SHP77 (cell line): ENCODE measurements around the gene UNC5A.
"Not testable (repeated sequence)": the region's sequence is repeated elsewhere in the genome, so short reads cannot be mapped to it uniquely, and the experiment has no call there.

Experiments used
- DNase-seq, 2 experiments: peaks; one replicate each; lab custom pipeline; 2025; lab: John Stamatoyannopoulos, UW

Gene UNC5A

DNA sequence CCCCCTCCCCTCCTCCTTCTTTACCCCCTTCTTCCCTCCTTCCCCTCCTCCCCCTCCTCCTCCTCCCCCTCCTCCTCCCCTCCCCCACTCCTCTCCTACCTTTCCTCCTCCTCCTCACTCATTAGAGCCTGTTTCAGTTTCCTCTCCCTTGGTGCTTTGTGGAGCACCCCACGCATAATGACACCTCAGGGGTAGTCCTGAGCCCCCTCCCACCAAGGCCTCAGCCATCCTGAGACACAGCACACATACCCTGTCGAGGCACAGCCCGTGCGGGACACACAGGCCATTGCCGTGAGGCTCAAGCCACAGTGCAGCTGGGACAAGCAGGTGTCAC, 53.4 kb downstream of the UNC5A start:
- DNase-seq = no peak

DNA sequence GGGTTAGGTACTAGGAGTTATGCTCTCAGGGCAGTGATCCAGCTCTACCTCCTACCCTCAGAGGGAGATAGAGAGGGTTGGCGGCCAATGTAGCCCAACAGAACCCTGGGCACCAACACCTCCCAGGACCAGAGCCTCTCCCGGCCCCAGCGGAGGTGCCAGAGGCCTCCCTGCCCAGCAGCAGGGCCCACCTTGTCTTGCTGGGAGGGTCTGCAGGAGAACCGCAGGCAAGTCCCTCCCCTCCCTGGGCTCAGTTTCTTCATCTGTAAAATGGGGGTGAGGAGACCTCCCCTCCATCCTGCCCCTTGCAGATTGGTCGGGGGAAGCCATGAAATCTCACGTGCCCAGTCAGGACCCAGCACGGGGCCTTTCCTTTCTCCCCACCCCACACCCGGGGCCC, 54.4 kb downstream of the UNC5A start:
- DNase-seq = no peak

DNA sequence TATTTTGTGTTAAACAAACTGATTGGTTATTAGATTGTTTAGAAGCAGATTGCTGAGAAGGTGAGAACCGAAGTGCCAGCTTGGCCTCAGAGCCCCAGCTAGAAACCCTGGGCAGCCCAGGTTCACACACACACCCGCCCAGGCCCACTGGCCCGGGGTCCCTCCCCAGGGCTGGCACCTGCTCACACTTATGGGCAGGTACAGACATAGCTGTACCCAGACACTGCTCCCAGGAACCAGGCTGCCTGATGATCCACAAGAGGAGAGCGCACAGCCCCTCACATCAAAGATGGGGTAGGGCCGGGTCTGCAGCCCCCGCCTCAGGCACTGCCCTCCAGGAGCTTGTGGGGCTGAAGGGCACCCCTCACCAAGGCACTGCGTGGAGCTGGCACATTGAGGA, 55.6 kb downstream of the UNC5A start:
- no peak for DNase-seq

DNA sequence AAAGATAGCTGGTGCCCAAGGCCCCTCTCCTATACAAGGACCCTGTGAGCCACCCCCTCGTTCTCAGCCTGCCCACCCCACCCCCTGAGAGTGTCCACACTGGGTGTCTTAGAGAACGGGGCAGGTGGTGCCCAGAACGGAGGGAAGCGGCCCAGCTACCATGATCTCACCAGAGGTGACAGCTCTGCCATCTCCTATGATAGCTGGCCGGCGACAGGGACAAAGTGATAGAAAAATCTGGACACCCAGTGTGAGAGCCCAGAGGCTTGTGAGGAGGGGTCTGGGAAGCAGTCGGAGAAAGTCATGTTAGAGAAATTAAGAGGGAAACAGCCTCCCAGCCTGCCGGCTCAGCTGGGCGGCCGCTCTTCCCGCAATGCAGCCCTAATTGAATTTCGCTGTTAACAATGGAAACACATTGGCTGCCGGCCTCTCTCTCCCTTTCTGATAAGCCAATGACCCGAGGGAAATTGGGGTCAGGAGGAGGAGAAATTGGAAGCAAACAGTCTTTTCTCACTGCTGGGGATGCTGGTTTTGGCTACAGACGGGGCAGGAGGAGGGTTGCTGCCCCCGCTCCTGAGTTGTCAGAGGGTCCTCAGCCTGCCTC, 56.5 kb downstream of the UNC5A start:
- no peak for DNase-seq

DNA sequence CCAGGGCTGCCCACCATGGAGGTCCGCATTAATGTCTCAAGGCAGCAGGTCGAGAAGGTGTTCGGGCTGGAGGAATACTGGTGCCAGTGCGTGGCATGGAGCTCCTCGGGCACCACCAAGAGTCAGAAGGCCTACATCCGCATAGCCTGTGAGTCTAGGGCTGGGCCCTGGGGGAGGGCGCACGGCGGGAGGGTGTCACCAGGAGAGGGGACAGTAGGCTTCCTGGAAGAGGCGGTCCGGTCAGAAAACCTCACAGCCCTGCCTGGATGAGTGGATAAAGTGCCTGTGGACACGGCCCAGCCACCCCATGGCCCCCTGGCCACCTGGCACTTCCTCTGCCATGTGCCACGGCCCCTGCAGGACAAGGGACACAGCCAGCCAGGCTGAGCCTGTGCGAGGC, 57.8 kb downstream of the UNC5A start:
- no peak for DNase-seq

DNA sequence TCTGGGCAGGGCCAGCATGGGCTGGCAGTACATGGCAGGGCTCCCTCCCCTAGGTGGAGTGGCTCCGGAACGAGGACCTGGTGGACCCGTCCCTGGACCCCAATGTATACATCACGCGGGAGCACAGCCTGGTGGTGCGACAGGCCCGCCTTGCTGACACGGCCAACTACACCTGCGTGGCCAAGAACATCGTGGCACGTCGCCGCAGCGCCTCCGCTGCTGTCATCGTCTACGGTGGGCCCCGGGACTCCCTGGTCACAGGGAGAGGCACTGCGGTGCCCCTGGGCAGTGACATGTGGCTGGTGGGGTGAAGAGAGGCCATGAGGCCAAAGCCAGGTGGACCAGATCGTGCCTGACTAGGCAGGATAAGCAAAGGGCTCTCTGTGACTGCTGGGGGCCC, 58.4 kb downstream of the UNC5A start:
- DNase-seq = no peak

DNA sequence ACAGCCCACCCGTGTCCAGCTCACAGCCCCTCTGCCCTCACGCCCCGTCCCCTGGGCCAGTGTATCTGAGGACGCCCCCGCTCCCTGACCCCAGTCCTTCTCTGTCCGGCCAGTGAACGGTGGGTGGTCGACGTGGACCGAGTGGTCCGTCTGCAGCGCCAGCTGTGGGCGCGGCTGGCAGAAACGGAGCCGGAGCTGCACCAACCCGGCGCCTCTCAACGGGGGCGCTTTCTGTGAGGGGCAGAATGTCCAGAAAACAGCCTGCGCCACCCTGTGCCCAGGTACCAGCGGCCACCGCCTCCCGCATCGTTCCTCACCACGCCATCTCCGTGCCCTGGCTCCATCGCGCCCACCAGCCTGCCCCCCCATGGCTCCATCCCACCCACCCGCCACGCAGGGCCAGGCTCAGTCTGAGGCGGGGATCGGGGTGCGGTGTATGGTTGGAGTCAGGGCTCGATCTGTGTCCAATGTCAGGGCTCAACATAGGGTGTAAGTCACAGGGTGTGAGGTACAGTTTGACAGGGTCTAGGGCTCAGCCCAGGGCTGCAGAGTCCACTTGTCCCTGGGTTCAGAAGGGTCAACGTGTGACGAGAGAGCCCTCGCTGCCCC, 59.2 kb downstream of the UNC5A start:
- DNase-seq = no peak

DNA sequence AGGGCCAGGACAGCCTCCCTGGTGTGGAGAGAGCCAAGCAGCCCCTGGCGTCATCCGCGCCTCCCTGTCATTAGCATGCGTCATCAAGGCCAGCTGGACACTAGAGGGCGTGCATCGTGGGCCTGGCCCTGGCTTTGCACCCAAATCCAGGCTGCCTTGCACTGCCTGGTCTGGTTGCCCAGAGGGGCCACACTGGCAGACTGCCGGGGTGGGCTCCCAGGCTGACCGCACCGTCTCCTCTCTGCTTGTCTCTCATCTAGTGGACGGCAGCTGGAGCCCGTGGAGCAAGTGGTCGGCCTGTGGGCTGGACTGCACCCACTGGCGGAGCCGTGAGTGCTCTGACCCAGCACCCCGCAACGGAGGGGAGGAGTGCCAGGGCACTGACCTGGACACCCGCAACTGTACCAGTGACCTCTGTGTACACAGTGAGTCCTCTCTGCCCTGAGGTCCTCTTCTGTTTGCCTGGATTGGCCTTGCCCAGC, 59.8 kb downstream of the UNC5A start:
- DNase-seq = peak; percentile 31 to 68

DNA sequence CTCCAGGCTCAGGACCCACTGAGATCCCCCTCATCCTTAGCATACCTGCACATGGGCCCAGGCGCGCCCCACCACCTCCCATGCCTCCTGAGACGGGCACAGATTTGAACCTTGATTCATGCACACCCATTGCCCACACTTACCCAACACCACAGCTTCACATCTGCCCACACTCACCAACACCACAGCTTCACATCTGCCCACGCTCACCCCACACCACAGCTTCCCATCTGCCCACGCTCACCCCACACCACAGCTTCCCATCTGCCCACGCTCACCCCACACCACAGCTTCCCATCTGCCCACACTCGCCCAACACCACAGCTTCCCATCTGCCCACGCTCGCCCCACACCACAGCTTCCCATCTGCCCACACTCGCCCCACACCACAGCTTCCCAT, 60.3 kb downstream of the UNC5A start:
- not testable (repeated sequence) for DNase-seq

DNA sequence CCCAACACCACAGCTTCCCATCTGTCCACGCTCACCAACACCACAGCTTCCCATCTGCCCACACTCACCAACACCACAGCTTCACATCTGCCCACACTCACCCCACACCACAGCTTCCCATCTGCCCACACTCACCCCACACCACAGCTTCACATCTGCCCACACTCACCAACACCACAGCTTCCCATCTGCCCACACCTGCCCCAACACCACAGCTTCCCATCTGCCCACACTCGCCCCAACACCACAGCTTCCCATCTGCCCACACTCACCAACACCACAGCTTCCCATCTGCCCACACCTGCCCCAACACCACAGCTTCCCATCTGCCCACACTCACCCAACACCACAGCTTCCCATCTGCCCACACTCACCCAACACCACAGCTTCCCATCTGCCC, 62.2 kb downstream of the UNC5A start:
- not testable (repeated sequence) for DNase-seq

DNA sequence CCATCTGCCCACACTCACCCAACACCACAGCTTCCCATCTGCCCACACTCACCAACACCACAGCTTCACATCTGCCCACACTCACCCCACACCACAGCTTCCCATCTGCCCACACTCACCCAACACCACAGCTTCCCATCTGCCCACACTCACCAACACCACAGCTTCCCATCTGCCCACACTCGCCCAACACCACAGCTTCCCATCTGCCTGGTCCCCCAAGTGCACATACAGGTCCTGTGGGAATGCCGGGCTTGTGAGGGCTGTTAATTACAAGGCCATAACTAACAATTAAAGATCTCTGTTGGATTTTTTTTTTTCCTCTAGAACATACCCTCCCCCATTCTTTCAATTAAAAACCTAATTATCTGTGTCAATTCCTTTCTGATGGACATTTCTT, 62.7 kb downstream of the UNC5A start:
- not testable (repeated sequence) for DNase-seq

DNA sequence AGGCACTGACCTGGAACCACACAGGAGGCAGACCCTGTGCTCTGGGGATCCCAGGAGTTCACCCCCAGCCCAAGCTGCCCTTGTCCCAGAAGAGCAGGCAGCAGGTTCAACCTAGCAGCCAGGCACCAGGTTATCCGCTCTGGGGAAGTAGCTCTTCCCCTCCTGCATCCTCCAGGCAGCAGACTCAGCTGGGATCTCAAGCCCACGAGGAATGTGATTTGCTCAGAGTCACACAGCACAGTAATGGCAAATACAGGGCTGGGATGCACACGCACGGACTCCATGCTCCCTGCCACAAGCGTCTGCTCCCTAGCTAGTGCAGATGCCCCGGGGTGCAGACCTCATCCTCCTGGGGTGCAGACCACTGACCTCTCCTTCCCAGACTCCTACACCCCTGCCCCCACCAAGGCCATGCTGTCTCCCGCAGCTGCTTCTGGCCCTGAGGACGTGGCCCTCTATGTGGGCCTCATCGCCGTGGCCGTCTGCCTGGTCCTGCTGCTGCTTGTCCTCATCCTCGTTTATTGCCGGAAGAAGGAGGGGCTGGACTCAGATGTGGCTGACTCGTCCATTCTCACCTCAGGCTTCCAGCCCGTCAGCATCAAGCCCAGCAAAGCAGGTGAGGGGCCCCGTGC, 63.3 kb downstream of the UNC5A start:
- DNase-seq = no peak

DNA sequence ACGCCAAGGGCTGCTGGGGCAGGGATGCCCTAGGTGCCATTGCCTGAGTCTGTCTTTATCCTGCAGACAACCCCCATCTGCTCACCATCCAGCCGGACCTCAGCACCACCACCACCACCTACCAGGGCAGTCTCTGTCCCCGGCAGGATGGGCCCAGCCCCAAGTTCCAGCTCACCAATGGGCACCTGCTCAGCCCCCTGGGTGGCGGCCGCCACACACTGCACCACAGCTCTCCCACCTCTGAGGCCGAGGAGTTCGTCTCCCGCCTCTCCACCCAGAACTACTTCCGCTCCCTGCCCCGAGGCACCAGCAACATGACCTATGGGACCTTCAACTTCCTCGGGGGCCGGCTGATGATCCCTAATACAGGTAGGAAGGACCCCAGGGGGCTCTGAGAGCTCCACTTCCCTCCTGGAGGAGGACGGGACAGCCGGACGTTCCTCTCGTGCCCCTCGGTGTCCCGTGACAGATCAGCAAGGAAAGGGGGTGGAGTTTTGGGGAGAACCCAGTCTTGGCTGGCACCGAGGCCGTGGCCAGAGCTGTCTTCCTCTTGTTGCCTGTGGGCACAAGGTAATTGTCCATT, 63.9 kb downstream of the UNC5A start:
- no peak for DNase-seq

DNA sequence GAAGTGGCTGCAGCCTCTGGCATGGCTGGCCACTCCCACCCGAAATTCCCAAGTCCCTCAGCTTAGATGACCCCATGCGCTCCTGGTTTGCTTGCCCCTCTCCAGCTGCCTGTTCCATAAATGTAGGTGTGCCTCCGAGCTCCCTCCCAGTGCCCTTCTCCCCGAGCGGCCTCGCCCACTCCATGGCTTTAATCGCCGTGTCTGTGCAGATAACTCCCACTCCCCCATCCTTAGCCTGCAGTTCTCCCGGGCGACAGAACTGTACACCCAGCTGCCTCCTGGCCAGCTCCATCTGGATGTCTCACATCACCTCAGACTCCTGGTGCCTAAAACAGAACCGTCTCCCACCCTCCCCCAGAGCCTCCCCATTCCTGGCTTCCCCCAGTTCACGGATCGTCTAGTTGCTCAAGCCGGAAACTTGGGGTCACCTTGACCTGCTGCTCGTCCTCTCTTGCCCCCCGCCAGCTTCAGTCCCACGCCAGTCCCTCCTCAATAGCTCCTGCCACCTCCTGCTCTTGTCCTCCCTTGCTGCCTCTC, 64.7 kb downstream of the UNC5A start:
- DNase-seq = no peak

DNA sequence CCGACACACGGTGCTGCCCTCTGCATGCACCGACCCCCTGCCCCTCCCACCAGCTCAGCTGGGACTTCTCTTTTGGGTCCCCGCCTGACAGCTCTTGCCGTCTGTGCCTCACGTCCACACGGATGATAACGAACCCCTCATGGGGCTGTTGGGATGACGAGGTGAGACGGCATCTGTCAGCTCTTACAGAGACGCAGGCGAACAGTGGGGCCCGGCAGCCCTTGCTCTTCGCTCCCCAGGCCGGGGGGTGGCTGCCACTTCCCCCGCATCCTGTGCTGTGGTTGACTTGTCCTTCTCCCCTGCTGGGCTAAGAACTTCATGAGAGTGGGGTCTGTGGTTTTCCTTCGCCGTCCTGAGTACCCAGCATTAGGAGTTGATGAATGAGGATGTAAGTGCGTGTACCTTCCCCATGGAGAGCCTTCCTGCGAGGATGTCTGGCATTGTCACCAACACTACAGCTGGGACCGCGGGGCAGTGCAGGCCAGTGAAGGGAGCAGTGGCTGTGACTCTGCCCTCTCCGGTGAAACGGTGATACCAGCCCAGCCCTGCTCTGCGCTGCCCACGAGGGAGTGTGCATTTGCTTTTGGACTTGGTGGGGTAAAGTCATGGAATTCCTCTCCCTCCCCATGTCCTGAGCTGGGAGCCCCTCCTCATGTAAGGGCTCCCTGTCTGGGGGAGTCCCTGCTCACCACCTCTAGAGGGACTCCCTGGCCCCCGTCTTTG, 65.6 kb downstream of the UNC5A start:
- DNase-seq = no peak

DNA sequence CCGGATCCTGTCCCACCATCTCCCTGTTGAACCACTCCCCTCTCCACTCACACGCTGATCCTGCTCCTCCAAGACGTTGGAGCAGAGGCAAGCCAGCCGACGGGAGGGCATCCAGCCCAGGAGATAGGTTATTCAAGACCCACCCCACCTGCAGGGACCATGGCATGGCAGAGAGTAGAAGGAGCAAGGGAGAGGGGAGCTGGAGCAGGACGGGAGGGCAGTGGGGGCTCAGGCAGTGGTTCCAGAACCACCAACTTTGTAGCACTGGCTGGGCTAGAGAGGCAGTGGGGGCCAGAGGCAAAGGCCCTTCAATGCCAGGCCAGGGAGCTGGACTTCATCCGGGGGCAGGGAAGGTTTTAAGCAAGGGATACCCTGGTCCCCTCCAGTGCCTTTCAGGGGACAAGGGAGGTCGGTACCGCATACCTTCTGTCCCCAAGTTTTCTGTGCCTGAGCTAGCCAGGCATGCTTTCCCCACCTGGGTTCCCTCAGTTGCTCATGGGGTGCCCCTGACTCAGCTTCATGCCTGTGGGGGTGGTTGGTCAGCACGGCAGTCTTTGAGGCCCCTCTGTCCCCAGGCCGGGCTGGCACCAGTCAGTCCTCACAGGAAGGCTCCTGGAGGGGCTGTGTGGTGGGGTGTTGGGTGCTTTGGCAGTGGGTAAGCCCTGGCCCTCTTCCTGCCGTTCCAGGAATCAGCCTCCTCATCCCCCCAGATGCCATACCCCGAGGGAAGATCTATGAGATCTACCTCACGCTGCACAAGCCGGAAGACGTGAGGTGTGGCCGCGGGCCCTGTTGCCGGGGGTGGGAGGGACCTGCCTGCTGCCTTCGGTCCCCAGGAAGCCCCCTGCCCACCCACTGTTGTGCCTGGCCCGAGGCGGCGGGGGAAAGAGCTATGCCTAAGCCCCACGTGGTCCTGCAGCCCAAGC, 66.4 kb downstream of the UNC5A start:
- DNase-seq = no peak

DNA sequence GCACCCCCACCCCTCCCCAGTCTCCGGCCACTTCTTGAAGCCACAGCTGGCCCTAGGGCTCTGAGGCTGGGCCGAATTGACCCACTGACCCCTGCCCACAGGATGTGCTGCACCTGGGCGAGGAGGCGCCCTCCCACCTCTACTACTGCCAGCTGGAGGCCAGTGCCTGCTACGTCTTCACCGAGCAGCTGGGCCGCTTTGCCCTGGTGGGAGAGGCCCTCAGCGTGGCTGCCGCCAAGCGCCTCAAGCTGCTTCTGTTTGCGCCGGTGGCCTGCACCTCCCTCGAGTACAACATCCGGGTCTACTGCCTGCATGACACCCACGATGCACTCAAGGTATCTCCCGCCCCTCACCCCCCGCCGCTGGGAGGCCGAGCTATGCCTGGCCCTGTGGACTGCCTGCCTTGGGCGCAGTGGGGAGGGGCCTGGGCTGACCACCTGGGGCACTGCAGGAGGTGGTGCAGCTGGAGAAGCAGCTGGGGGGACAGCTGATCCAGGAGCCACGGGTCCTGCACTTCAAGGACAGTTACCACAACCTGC, 67.5 kb downstream of the UNC5A start:
- DNase-seq = peak; percentile 82

DNA sequence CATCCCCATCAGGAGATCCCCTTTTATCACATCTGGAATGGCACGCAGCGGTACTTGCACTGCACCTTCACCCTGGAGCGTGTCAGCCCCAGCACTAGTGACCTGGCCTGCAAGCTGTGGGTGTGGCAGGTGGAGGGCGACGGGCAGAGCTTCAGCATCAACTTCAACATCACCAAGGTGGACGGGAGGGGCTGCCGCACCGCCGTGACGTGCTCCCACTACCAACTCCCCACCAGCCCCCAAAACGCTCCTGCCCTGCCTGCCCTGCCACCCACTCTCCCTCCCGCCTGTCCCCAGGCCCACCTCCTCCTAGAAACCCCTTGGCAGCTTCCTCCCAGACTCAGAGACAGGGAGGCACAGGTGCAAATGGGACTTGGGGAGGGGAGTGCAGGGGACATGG, 68.1 kb downstream of the UNC5A start:
- no peak for DNase-seq

DNA sequence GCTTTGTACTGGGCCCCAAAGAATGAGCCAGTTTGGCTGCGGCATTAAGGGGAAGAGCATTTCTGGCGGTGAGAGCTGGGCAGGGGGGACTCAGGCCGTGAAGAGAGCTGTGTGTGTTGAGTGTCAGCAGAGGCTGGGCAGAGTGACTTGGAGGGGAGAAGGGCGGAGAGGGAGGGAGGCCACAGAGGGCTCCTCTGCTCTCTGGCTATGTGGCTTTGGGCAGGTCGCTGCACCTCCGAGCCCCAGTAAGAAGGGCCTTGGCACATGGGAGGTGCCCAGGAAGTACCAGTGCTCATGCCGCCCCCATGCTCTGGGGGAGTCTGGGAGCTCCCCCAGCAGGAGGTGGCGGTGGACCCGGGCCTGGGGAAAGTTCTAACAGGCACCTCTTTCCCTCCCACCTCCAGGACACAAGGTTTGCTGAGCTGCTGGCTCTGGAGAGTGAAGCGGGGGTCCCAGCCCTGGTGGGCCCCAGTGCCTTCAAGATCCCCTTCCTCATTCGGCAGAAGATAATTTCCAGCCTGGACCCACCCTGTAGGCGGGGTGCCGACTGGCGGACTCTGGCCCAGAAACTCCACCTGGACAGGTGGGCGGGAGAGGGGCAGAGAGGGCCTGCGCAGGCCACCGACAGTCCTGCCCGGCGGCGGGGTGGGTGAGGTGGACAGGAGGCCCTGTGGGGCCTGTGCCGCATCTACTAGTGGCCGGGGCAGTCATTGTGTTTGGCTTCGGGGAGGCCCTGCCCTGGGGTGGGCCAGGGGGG, 68.7 kb downstream of the UNC5A start:
- DNase-seq = no peak

DNA sequence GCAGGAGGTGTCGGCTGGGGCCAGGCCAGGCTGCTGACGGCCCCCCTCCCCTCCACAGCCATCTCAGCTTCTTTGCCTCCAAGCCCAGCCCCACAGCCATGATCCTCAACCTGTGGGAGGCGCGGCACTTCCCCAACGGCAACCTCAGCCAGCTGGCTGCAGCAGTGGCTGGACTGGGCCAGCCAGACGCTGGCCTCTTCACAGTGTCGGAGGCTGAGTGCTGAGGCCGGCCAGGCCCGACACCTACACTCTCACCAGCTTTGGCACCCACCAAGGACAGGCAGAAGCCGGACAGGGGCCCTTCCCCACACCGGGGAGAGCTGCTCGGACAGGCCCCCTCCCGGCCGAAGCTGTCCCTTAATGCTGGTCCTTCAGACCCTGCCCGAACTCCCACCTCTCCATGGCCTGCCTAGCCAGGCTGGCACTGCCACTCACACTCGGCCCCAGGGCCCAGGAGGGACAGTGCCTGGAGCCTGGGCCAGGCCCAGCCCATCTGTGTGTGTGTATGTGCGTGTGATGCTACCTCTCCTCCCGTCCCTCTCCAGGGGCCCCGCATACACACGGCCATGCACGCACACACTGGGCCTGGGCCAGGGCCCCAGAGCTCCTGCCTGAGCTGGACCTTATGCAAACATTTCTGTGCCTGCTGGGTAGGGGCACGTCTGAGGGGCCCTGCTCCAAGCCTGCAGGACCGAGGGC, 69.5 kb downstream of the UNC5A start:
- no peak for DNase-seq
